ENCODE data around the gene RANBP1.

RANBP1 gene

GRCh38 chr22:20107951-20108756, 7.8 kb upstream of the RANBP1 start:
- no peak for DNase-seq (ENCODE audit: low read depth, low spot score)

GRCh38 chr22:20108757-20109230, 7.1 kb upstream of the RANBP1 start:
- DNase-seq (ENCODE audit: low read depth, low spot score), result no peak

- no peak for DNase-seq (ENCODE audit: low read depth, low spot score)
Measured at GRCh38 chr22:20109411-20110358, 6.2 kb upstream of the RANBP1 start.

GRCh38 chr22:20110359-20110985, 5.4 kb upstream of the RANBP1 start:
- DNase-seq (ENCODE audit: low read depth, low spot score), result no peak

- peak; percentile 74 for DNase-seq (ENCODE audit: low read depth, low spot score)
Measured at GRCh38 chr22:20111045-20111688, 4.7 kb upstream of the RANBP1 start.

GRCh38 chr22:20111689-20112622, 3.9 kb upstream of the RANBP1 start:
- no peak for DNase-seq (ENCODE audit: low read depth, low spot score)

- no peak for DNase-seq (ENCODE audit: low read depth, low spot score)
Measured at GRCh38 chr22:20112623-20113511, 3.0 kb upstream of the RANBP1 start.

GRCh38 chr22:20113551-20114310, 2.2 kb upstream of the RANBP1 start:
- no peak for DNase-seq (ENCODE audit: low read depth, low spot score)

- no peak for DNase-seq (ENCODE audit: low read depth, low spot score)
Measured at GRCh38 chr22:20114506-20115475, 1.1 kb upstream of the RANBP1 start.

- DNase-seq (ENCODE audit: low read depth, low spot score), result no peak
Measured at GRCh38 chr22:20116376-20116950, 559 bp downstream of the RANBP1 start.

GRCh38 chr22:20116951-20117632, 1.2 kb downstream of the RANBP1 start, which contains the start of gene TRMT2A:
Gene TRMT2A, minus strand, starts transcription at chr22:20117226. Its CDS starts 320 bp downstream, at chr22:20116906.
- peak; percentile 99 for DNase-seq (ENCODE audit: low read depth, low spot score)

- peak; percentile 36 for DNase-seq (ENCODE audit: low read depth, low spot score)
Measured at GRCh38 chr22:20117633-20118299, 1.9 kb downstream of the RANBP1 start.

GRCh38 chr22:20118300-20119020, 2.6 kb downstream of the RANBP1 start:
- peak; percentile 43 for DNase-seq (ENCODE audit: low read depth, low spot score)

GRCh38 chr22:20121856-20122415, 6.0 kb downstream of the RANBP1 start:
- DNase-seq (ENCODE audit: low read depth, low spot score), result no peak

Data from ELF-1 (cell line).